HEK293 (cell line): ENCODE data around the gene KLK3.

Source experiments
- CTCF ChIA-PET: fragments of 350-600 bp; formaldehyde crosslinking; extraction: SDS; loops from one replicate; lab custom pipeline; 2021; ENCODE audit warnings: antibody characterized with exemption; lab: Yijun Ruan, JAX
- POLR2A ChIA-PET: fragments of 300-600 bp; formaldehyde crosslinking; extraction: SDS; loops from one replicate; lab custom pipeline; 2020; ENCODE audit warnings: antibody characterized with exemption, inconsistent platforms; lab: Yijun Ruan, JAX
- H3K27ac ChIP-seq: fragments of 200-500 bp; sonication (Bioruptor generic); 2 replicates; pipeline ENCODE4 v1.5.1; 2014; ENCODE audit warnings: low read depth, low read length, control low read depth, inconsistent platforms; ENCODE audit errors: extremely low read depth
- H3K36me3 ChIP-seq, 2 experiments: fragments of 200-500 bp in 1 of 2; sonication (Bioruptor generic) in 1 of 2; 1 replicate in 1 of 2; 2 replicates in 1 of 2; pipeline ENCODE4 v1.5.1; 2014 to 2017; ENCODE audit warnings: inconsistent platforms in 2 of 2, low read length in 2 of 2; ENCODE audit not compliant: control insufficient read depth in 2 of 2, insufficient read depth in 1 of 2
- H3K4me1 ChIP-seq: fragments of 200-500 bp; sonication (Bioruptor generic); 2 replicates; pipeline ENCODE4 v1.5.1; 2014; ENCODE audit warnings: mild to moderate bottlenecking, low read length, inconsistent platforms; ENCODE audit not compliant: control insufficient read depth, insufficient read depth
- H3K4me3 ChIP-seq: 2 replicates; pipeline ENCODE4 v1.5.1; 2011; ENCODE audit warnings: low read depth, mild to moderate bottlenecking, control low read depth, low read length, moderate library complexity
- H3K9me3 ChIP-seq: fragments of 200-500 bp; sonication (Bioruptor generic); 2 replicates; pipeline ENCODE4 v1.5.1; 2014; ENCODE audit warnings: low read depth, low read length, inconsistent platforms; ENCODE audit not compliant: control insufficient read depth, insufficient read depth
- HOXC10 ChIP-seq: sonication (generic); formaldehyde crosslinking; IDR thresholded peaks from 2 replicates; pipeline ENCODE4 v1.8.1; 2023; ENCODE audit warnings: mild to moderate bottlenecking, missing genetic modification reagents
- MYNN ChIP-seq: fragments of 450-650 bp; formaldehyde crosslinking; IDR thresholded peaks from 2 replicates; pipeline ENCODE4 v1.5.1; 2016; ENCODE audit warnings: missing biosample characterization, missing genetic modification characterization, borderline replicate concordance
- PRDM1 ChIP-seq: fragments of 450-650 bp; formaldehyde crosslinking; IDR thresholded peaks from 2 replicates; pipeline ENCODE4; 2016; ENCODE audit warnings: missing biosample characterization, missing genetic modification characterization
- RBAK ChIP-seq: fragments of 450-650 bp; formaldehyde crosslinking; IDR thresholded peaks from 2 replicates; pipeline ENCODE4 v1.5.1; 2016; ENCODE audit warnings: missing biosample characterization, missing genetic modification characterization
- REPIN1 ChIP-seq: fragments of 450-650 bp; formaldehyde crosslinking; IDR thresholded peaks from 2 replicates; pipeline ENCODE4 v1.5.1; 2017; ENCODE audit warnings: missing biosample characterization, missing genetic modification characterization, low read depth
- ZBTB21 ChIP-seq: fragments of 450-650 bp; formaldehyde crosslinking; IDR thresholded peaks from 2 replicates; pipeline ENCODE4 v1.5.1; 2017; ENCODE audit warnings: missing biosample characterization, missing genetic modification characterization
- ZBTB44 ChIP-seq: fragments of 450-650 bp; IDR thresholded peaks from 2 replicates; pipeline ENCODE4 v1.5.1; 2018; ENCODE audit warnings: missing biosample characterization, mild to moderate bottlenecking, missing genetic modification characterization
- ZBTB8A ChIP-seq: fragments of 450-650 bp; formaldehyde crosslinking; IDR thresholded peaks from 2 replicates; pipeline ENCODE4 v1.5.1; 2016; ENCODE audit warnings: missing biosample characterization, missing genetic modification characterization
- ZNF274 ChIP-seq, 2 experiments: fragments of 200-500 bp in 1 of 2; fragments of 450-650 bp in 1 of 2; sonication (Bioruptor generic) in 1 of 2; formaldehyde crosslinking in 1 of 2; IDR thresholded peaks; 2 replicates each; pipeline versions ENCODE4 v1.5.1 to v1.6.1; 2014 to 2016; ENCODE audit warnings: borderline replicate concordance in 1 of 2, inconsistent platforms in 1 of 2, low read length in 1 of 2, missing biosample characterization in 1 of 2, missing genetic modification characterization in 1 of 2
- ZNF366 ChIP-seq: fragments of 450-650 bp; formaldehyde crosslinking; conservative IDR thresholded peaks from 2 replicates; pipeline ENCODE4 v1.5.1; 2016; ENCODE audit warnings: missing biosample characterization, missing genetic modification characterization
- ZNF394 ChIP-seq: fragments of 450-650 bp; formaldehyde crosslinking; IDR thresholded peaks from 2 replicates; pipeline ENCODE4 v1.5.1; 2016; ENCODE audit warnings: missing biosample characterization, missing genetic modification characterization, mild to moderate bottlenecking, moderate library complexity, borderline replicate concordance
- ZNF473 ChIP-seq: fragments of 450-650 bp; formaldehyde crosslinking; IDR thresholded peaks from 2 replicates; pipeline ENCODE4 v1.5.1; 2017; ENCODE audit warnings: missing biosample characterization, missing genetic modification characterization
- ZNF48 ChIP-seq: fragments of 450-650 bp; formaldehyde crosslinking; IDR thresholded peaks from 2 replicates; pipeline ENCODE4 v1.5.1; 2016; ENCODE audit warnings: missing biosample characterization, missing genetic modification characterization
- ZNF544 ChIP-seq: fragments of 450-650 bp; formaldehyde crosslinking; IDR thresholded peaks from 2 replicates; pipeline ENCODE4 v1.5.0; 2017; ENCODE audit warnings: missing biosample characterization, missing genetic modification characterization
- ZNF701 ChIP-seq: fragments of 450-650 bp; formaldehyde crosslinking; IDR thresholded peaks from 2 replicates; pipeline ENCODE4 v1.5.1; 2016; ENCODE audit warnings: missing biosample characterization, missing genetic modification characterization
- ZNF791 ChIP-seq: fragments of 450-650 bp; formaldehyde crosslinking; IDR thresholded peaks from 2 replicates; pipeline ENCODE4 v1.5.1; 2016; ENCODE audit warnings: missing biosample characterization, missing genetic modification characterization
- ZNF830 ChIP-seq: fragments of 450-650 bp; IDR thresholded peaks from 2 replicates; pipeline ENCODE4 v1.5.0; 2018; ENCODE audit warnings: missing biosample characterization, missing genetic modification characterization, low read depth, mild to moderate bottlenecking, moderate library complexity
- TF ChIP-seq, protein P1 (sequence below): fragments of 450-650 bp; formaldehyde crosslinking; IDR thresholded peaks from 2 replicates; pipeline ENCODE4 v1.5.1; 2017; ENCODE audit warnings: missing biosample characterization, missing genetic modification characterization
- TF ChIP-seq, protein P2 (sequence below): fragments of 450-650 bp; formaldehyde crosslinking; IDR thresholded peaks from 2 replicates; pipeline ENCODE4 v1.5.1; 2016; ENCODE audit warnings: missing biosample characterization, missing genetic modification characterization, low read depth
- TF ChIP-seq, protein P3 (sequence below): IDR thresholded peaks from 2 replicates; pipeline ENCODE4 v1.6.1; 2011; ENCODE audit warnings: mild to moderate bottlenecking, low read depth, low read length, borderline replicate concordance
- TF ChIP-seq, protein P4 (sequence below): fragments of 450-650 bp; formaldehyde crosslinking; IDR thresholded peaks from 2 replicates; pipeline ENCODE4 v1.5.1; 2016; ENCODE audit warnings: missing biosample characterization, missing genetic modification characterization
- TF ChIP-seq, protein P5 (sequence below): fragments of 450-650 bp; formaldehyde crosslinking; IDR thresholded peaks from 2 replicates; pipeline ENCODE4 v1.5.1; 2016; ENCODE audit warnings: missing biosample characterization, missing genetic modification characterization

KLK3 gene

DNA sequence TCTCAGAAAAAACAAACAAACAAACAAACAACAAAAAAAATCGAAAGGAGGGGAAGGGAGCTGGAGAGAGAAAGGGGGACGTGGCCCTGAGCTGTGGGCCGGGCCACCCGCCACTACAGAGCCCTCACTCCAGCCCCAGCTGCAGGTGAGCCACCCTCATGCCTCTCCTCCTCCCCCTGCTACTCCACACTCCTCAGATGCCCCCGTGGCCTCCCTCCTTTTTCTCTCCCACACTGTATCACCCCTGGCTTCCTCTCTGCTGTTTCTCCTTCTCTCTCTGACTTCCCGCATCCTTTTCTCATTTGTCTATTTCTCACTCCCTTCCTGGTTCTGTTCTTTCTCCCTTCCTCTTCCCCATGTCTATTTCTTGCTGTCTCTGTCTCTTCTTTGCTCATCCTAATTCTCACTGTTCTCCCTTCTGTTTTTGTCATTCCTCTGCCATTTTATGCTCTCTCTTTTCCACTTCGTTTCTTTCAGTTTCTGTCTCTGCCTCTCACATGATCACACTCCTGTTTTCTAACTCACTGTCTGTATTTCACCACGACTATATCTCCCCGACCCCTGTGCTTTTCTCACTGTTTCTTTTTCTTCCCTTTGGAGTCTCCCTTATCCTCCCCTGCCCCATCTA lies 21.2 kb downstream of the KLK3 start:
- Histone ChIP-seq H3K9me3 (no peaks in the 10 kb centered on the region), H3K4me3 (no peak overlapping the region)
- CTCF ChIA-PET: interaction anchor here (0.9 kb wide), 1 partner anchor 29 kb away, joined by 5 read pairs; no protein-coding TSS in a partner anchor
- TF ChIP-seq ZNF366 (tag by site-specific recombination) (peak; percentile 51), ZNF830 (tag by site-specific recombination) (no peak), ZNF274 (IDR thresholded peaks at IDR 0.05; ENCODE audit: low read length) (no peak), ZNF274 (tag by site-specific recombination; IDR thresholded peaks at IDR 0.05; ENCODE audit: borderline replicate concordance) (no peak), PRDM1 (tag by site-specific recombination) (0 out of 2 replicates have a peak, but pooled peaks have one; percentile 41), ZNF394 (tag by site-specific recombination) (peak; percentile 69; the same call in 1 of the 2 replicates), ZNF791 (tag by site-specific recombination) (no peak)
- TF ChIP-seq, protein P1, sequence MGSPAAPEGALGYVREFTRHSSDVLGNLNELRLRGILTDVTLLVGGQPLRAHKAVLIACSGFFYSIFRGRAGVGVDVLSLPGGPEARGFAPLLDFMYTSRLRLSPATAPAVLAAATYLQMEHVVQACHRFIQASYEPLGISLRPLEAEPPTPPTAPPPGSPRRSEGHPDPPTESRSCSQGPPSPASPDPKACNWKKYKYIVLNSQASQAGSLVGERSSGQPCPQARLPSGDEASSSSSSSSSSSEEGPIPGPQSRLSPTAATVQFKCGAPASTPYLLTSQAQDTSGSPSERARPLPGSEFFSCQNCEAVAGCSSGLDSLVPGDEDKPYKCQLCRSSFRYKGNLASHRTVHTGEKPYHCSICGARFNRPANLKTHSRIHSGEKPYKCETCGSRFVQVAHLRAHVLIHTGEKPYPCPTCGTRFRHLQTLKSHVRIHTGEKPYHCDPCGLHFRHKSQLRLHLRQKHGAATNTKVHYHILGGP (tag by site-specific recombination): peak; percentile 21; the same call in 1 of the 2 replicates
- TF ChIP-seq, all 188 proteins: peak for 4
- Histone ChIP-seq H3K36me3 (no peaks in the 10 kb centered on the region), H3K27ac (no peak overlapping the region), H3K4me1 (no peaks in the 10 kb centered on the region)
- POLR2A ChIA-PET: no interaction called here

DNA sequence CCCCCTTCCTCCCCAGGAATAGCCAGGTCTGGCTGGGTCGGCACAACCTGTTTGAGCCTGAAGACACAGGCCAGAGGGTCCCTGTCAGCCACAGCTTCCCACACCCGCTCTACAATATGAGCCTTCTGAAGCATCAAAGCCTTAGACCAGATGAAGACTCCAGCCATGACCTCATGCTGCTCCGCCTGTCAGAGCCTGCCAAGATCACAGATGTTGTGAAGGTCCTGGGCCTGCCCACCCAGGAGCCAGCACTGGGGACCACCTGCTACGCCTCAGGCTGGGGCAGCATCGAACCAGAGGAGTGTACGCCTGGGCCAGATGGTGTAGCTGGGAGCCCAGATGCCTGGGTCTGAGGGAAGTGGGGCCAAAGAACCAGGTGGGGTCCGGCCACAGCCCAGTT lies 21.7 kb downstream of the KLK3 start:
- Histone ChIP-seq H3K4me3 (no peak overlapping the region), H3K9me3 (no peaks in the 10 kb centered on the region), H3K27ac (no peak overlapping the region), H3K36me3 (no peaks in the 10 kb centered on the region), H3K4me1 (no peaks in the 10 kb centered on the region)
- TF ChIP-seq RBAK (tag by site-specific recombination) (no peak), ZBTB8A (tag by site-specific recombination) (no peak), HOXC10 (no peak), MYNN (tag by site-specific recombination) (no peak), ZNF544 (tag by site-specific recombination) (no peak), ZNF48 (no peak), ZBTB44 (tag by site-specific recombination) (no peak), ZNF701 (no peak), ZNF366 (tag by site-specific recombination) (no peak), ZNF473 (tag by site-specific recombination) (no peak), REPIN1 (tag by site-specific recombination) (no peak), ZBTB21 (tag by site-specific recombination) (no peak)
- TF ChIP-seq, protein P2, sequence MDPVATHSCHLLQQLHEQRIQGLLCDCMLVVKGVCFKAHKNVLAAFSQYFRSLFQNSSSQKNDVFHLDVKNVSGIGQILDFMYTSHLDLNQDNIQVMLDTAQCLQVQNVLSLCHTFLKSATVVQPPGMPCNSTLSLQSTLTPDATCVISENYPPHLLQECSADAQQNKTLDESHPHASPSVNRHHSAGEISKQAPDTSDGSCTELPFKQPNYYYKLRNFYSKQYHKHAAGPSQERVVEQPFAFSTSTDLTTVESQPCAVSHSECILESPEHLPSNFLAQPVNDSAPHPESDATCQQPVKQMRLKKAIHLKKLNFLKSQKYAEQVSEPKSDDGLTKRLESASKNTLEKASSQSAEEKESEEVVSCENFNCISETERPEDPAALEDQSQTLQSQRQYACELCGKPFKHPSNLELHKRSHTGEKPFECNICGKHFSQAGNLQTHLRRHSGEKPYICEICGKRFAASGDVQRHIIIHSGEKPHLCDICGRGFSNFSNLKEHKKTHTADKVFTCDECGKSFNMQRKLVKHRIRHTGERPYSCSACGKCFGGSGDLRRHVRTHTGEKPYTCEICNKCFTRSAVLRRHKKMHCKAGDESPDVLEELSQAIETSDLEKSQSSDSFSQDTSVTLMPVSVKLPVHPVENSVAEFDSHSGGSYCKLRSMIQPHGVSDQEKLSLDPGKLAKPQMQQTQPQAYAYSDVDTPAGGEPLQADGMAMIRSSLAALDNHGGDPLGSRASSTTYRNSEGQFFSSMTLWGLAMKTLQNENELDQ (tag by site-specific recombination): no peak
- TF ChIP-seq, protein P3, sequence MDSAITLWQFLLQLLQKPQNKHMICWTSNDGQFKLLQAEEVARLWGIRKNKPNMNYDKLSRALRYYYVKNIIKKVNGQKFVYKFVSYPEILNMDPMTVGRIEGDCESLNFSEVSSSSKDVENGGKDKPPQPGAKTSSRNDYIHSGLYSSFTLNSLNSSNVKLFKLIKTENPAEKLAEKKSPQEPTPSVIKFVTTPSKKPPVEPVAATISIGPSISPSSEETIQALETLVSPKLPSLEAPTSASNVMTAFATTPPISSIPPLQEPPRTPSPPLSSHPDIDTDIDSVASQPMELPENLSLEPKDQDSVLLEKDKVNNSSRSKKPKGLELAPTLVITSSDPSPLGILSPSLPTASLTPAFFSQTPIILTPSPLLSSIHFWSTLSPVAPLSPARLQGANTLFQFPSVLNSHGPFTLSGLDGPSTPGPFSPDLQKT: no peak
- TF ChIP-seq, protein P4, sequence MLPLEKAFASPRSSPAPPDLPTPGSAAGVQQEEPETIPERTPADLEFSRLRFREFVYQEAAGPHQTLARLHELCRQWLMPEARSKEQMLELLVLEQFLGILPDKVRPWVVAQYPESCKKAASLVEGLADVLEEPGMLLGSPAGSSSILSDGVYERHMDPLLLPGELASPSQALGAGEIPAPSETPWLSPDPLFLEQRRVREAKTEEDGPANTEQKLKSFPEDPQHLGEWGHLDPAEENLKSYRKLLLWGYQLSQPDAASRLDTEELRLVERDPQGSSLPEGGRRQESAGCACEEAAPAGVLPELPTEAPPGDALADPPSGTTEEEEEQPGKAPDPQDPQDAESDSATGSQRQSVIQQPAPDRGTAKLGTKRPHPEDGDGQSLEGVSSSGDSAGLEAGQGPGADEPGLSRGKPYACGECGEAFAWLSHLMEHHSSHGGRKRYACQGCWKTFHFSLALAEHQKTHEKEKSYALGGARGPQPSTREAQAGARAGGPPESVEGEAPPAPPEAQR: no peak
- TF ChIP-seq, protein P5, sequence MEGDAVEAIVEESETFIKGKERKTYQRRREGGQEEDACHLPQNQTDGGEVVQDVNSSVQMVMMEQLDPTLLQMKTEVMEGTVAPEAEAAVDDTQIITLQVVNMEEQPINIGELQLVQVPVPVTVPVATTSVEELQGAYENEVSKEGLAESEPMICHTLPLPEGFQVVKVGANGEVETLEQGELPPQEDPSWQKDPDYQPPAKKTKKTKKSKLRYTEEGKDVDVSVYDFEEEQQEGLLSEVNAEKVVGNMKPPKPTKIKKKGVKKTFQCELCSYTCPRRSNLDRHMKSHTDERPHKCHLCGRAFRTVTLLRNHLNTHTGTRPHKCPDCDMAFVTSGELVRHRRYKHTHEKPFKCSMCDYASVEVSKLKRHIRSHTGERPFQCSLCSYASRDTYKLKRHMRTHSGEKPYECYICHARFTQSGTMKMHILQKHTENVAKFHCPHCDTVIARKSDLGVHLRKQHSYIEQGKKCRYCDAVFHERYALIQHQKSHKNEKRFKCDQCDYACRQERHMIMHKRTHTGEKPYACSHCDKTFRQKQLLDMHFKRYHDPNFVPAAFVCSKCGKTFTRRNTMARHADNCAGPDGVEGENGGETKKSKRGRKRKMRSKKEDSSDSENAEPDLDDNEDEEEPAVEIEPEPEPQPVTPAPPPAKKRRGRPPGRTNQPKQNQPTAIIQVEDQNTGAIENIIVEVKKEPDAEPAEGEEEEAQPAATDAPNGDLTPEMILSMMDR: no peak
- CTCF ChIA-PET: interaction anchor here (0.9 kb wide), 1 partner anchor 29 kb away, joined by 5 read pairs; no protein-coding TSS in a partner anchor
- POLR2A ChIA-PET: no interaction called here
